ENCODE measurements around the gene CCDC17.

GRCh38 chr1:45589861-45590260 is 34.0 kb downstream of the CCDC17 start:
- TF ChIP-seq, protein P1, sequence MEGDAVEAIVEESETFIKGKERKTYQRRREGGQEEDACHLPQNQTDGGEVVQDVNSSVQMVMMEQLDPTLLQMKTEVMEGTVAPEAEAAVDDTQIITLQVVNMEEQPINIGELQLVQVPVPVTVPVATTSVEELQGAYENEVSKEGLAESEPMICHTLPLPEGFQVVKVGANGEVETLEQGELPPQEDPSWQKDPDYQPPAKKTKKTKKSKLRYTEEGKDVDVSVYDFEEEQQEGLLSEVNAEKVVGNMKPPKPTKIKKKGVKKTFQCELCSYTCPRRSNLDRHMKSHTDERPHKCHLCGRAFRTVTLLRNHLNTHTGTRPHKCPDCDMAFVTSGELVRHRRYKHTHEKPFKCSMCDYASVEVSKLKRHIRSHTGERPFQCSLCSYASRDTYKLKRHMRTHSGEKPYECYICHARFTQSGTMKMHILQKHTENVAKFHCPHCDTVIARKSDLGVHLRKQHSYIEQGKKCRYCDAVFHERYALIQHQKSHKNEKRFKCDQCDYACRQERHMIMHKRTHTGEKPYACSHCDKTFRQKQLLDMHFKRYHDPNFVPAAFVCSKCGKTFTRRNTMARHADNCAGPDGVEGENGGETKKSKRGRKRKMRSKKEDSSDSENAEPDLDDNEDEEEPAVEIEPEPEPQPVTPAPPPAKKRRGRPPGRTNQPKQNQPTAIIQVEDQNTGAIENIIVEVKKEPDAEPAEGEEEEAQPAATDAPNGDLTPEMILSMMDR (IDR thresholded peaks at IDR 0.05; ENCODE audit: extremely low read depth in 1 of 2, insufficient read depth in 1 of 2, low read depth in 1 of 2, low read length in 2 of 2), result no peak
- TF ChIP-seq POLR2A (IDR thresholded peaks at IDR 0.05; ENCODE audit: low read depth, low read length) (no peak), EZH2 (IDR thresholded peaks at IDR 0.05; ENCODE audit: borderline replicate concordance, low read depth, low read length, severe bottlenecking) (no peak), POLR2AphosphoS5 (IDR thresholded peaks at IDR 0.05; ENCODE audit: insufficient read depth, low read depth, low read length) (no peak)
